Middle frontal gyrus (tissue), 1 donor: ENCODE measurements around the gene NUBPL.
"Not testable (repeated sequence)": the region's sequence is repeated elsewhere in the genome, so short reads cannot be mapped to it uniquely, and the experiment has no call there.

ENCODE experiments used
- DNase-seq: peaks from one replicate; pipeline ENCODE4 v3.0.0-alpha.2; 2015; ENCODE audit warnings: low spot score; ENCODE audit errors: extremely low spot score

Gene NUBPL

GRCh38 chr14:31727797-31728196 is 166.6 kb downstream of the NUBPL start:
- DNase-seq: no peak

GRCh38 chr14:31740688-31741087 is 179.5 kb downstream of the NUBPL start:
- DNase-seq: no peak

GRCh38 chr14:31745741-31746140 is 184.5 kb downstream of the NUBPL start:
- DNase-seq: no peak

- DNase-seq: no peak
These were observed 185.1 kb downstream of the NUBPL start for GRCh38 chr14:31746326-31746725.

GRCh38 chr14:31749275-31749674 is 188.1 kb downstream of the NUBPL start:
- no peak for DNase-seq

- not testable (repeated sequence) for DNase-seq
These were observed 189.8 kb downstream of the NUBPL start for GRCh38 chr14:31751047-31751446.

- DNase-seq: no peak
These were observed 191.9 kb downstream of the NUBPL start for GRCh38 chr14:31752867-31753661.

GRCh38 chr14:31758941-31759340 is 197.7 kb downstream of the NUBPL start:
- DNase-seq: no peak

- DNase-seq: no peak
These were observed 199.1 kb downstream of the NUBPL start for GRCh38 chr14:31760277-31760676.

GRCh38 chr14:31761325-31761724 is 200.1 kb downstream of the NUBPL start:
- DNase-seq: no peak

- no peak for DNase-seq
These were observed 201.8 kb downstream of the NUBPL start for GRCh38 chr14:31763041-31763440.

- no peak for DNase-seq
These were observed 205.2 kb downstream of the NUBPL start for GRCh38 chr14:31766315-31766892.

GRCh38 chr14:31768355-31768754 is 207.2 kb downstream of the NUBPL start:
- DNase-seq: no peak

- no peak for DNase-seq
These were observed 209.1 kb downstream of the NUBPL start for GRCh38 chr14:31770271-31770670.

- no peak for DNase-seq
These were observed 213.4 kb downstream of the NUBPL start for GRCh38 chr14:31774567-31774966.

- DNase-seq: no peak
These were observed 216.1 kb downstream of the NUBPL start for GRCh38 chr14:31777312-31777711.

- DNase-seq: no peak
These were observed 220.4 kb downstream of the NUBPL start for GRCh38 chr14:31781578-31781977.

- DNase-seq: no peak
These were observed 224.4 kb downstream of the NUBPL start for GRCh38 chr14:31785574-31785973.

GRCh38 chr14:31787377-31787776 is 226.2 kb downstream of the NUBPL start:
- DNase-seq: no peak

GRCh38 chr14:31788340-31788739 is 227.1 kb downstream of the NUBPL start:
- no peak for DNase-seq

GRCh38 chr14:31792726-31793125 is 231.5 kb downstream of the NUBPL start:
- DNase-seq: no peak

- DNase-seq: not testable (repeated sequence)
These were observed 236.7 kb downstream of the NUBPL start for GRCh38 chr14:31797946-31798345.

- DNase-seq: no peak
These were observed 241.6 kb downstream of the NUBPL start for GRCh38 chr14:31802838-31803237.
